Measurements from ENCODE around the gene FRAS1.

The FRAS1 gene

GRCh38 chr4:78220283-78220682 lies 163.2 kb downstream of the FRAS1 start:
- no peak for DNase-seq (ENCODE audit: low spot score)
- TF ChIP-seq CTCF (IDR thresholded peaks at IDR 0.05; ENCODE audit: borderline replicate concordance, control extremely low read depth, extremely low read depth, insufficient read depth, missing control alignments), result no peak
- in situ Hi-C loops (cut with MboI; ENCODE audit: low sequenced_read_pairs, unreplicated experiment), result no loop called here

- in situ Hi-C loops (cut with MboI; ENCODE audit: low sequenced_read_pairs, unreplicated experiment), result no loop called here
- DNase-seq (ENCODE audit: low spot score), result no peak
- TF ChIP-seq CTCF (IDR thresholded peaks at IDR 0.05; ENCODE audit: borderline replicate concordance, control extremely low read depth, extremely low read depth, insufficient read depth, missing control alignments), result no peak
Measured at GRCh38 chr4:78222575-78223186, 165.6 kb downstream of the FRAS1 start.

GRCh38 chr4:78225236-78225635 lies 168.1 kb downstream of the FRAS1 start:
- TF ChIP-seq CTCF (IDR thresholded peaks at IDR 0.05; ENCODE audit: borderline replicate concordance, control extremely low read depth, extremely low read depth, insufficient read depth, missing control alignments), result no peak
- no peak for DNase-seq (ENCODE audit: low spot score)
- in situ Hi-C loops (cut with MboI; ENCODE audit: low sequenced_read_pairs, unreplicated experiment), result no loop called here

- no peak for TF ChIP-seq CTCF (IDR thresholded peaks at IDR 0.05; ENCODE audit: borderline replicate concordance, control extremely low read depth, extremely low read depth, insufficient read depth, missing control alignments)
- in situ Hi-C loops (cut with MboI; ENCODE audit: low sequenced_read_pairs, unreplicated experiment), result no loop called here
- no peak for DNase-seq (ENCODE audit: low spot score)
Measured at GRCh38 chr4:78226279-78226678, 169.2 kb downstream of the FRAS1 start.

- no peak for TF ChIP-seq CTCF (IDR thresholded peaks at IDR 0.05; ENCODE audit: borderline replicate concordance, control extremely low read depth, extremely low read depth, insufficient read depth, missing control alignments)
- no peak for DNase-seq (ENCODE audit: low spot score)
- in situ Hi-C loops (cut with MboI; ENCODE audit: low sequenced_read_pairs, unreplicated experiment), result no loop called here
Measured at GRCh38 chr4:78227411-78228057, 170.4 kb downstream of the FRAS1 start.

GRCh38 chr4:78235800-78236199 lies 178.7 kb downstream of the FRAS1 start:
- in situ Hi-C loops (cut with MboI; ENCODE audit: low sequenced_read_pairs, unreplicated experiment), result no loop called here
- no peak for TF ChIP-seq CTCF (IDR thresholded peaks at IDR 0.05; ENCODE audit: borderline replicate concordance, control extremely low read depth, extremely low read depth, insufficient read depth, missing control alignments)
- no peak for DNase-seq (ENCODE audit: low spot score)

Measured in GM13976 (cell line).